ENCODE measurements around the gene ZSCAN23.
A peak's percentile ranks its signal among the peaks of the same experiment; 100 is the strongest.
"Not testable (repeated sequence)": the region's sequence is repeated elsewhere in the genome, so short reads cannot be mapped to it uniquely, and the experiment has no call there.

Gene ZSCAN23

DNA sequence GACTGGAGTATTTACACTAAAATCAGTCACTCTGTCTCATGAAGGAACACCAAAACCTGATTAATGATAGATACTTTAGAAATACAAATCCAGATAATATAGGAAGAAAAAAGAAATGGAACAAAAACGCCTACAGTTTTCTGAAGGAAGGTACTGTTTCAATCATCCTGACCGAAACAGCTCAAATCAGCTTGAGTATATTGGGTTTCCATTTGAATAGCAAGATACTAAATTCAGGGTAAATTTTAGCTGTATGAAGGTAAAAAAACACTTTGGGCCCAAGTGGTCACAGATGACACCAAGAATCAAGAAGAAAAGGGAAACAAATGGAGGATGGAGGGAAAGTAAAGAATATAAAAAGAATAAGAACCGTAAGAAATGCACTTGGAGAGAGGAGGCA lies 6.9 kb downstream of the ZSCAN23 start:
- DNase-seq (ENCODE audit: low spot score): no peak

DNA sequence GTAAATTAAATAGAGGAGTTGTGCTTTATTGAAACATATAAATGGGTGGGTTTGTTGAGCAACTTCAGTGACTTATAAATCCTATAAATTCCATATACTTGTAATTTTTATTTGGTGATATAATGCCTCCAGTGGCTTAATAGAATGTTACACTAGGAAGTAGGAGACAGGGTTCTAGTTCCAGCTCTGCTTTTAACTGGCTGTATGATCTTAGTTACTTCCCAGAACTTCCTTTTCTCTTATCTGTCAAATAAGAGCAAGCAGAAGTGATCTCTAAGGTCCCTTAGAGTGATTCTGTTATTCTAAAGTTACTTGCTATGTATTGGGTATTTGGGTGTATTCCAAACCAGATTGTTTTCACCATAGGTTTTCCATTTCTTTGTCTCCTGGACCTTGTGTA lies 10.2 kb downstream of the ZSCAN23 start:
- no peak for DNase-seq (ENCODE audit: low spot score)

DNA sequence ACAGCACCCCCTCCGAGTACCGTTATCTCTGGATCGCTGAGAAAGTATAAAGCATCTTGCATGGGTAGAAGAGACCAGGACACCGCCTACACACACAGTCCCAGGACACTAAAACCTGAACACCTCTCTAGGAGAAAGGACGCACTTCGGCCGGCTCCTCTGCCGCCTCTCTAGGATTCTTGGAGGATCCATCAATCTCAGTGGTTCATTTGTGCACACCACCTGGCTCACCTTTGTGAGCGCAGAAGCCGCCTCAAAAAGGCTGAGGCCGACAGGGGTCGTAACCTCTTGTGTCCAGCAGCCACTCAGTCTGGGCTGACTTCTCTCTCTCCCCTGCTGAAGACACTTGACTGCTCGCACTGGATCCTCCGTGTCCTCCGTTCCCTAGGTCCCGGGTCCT lies 13.5 kb downstream of the ZSCAN23 start:
- DNase-seq (ENCODE audit: low spot score): no peak

DNA sequence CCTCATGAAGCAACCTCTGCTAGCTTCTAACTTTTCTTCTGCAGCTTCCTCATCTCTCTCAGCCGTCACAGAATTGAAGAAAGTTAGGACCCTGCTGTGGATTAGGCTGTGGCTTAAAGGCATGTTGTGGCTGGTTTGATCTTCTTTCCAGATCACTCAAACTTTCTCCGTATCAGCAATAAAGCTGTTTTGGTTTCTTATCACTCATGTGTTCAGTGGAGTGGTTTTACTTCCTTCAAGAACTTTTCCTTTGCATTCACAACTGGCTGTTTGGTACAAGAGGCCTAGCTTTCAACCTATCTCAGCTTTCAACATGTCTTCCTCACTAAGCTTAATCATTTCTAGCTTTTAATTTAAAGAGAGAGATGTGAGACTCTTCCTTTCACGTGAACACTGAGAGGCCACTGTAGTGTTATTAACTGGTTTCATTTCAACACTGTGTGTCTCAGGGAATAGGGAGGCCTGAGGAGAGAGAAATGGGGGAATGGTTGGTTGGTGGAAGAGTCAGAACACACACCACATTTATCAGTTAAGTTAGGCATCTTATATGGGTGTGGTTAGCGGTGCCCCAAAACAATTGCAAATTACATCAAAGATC lies 17.2 kb downstream of the ZSCAN23 start:
- no peak for DNase-seq (ENCODE audit: low spot score)

DNA sequence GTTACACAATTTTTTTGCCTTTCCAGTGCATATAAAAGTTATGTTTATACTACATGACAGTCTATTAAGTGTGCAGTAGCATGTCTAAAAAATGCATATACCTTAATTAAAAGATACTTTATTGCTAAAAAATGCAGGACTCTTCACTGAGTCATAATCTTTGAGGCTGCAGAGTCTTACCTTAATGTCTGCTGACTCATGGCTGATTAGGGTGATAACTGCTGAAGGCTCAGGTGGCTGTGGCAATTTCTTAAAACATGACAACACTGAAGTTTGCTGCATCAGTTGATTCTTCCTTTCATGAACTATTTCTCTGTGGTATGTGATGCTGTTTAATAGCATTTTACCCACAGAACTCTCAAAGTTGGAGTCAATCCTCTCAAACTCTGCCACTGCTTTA lies 19.1 kb downstream of the ZSCAN23 start:
- no peak for DNase-seq (ENCODE audit: low spot score)

DNA sequence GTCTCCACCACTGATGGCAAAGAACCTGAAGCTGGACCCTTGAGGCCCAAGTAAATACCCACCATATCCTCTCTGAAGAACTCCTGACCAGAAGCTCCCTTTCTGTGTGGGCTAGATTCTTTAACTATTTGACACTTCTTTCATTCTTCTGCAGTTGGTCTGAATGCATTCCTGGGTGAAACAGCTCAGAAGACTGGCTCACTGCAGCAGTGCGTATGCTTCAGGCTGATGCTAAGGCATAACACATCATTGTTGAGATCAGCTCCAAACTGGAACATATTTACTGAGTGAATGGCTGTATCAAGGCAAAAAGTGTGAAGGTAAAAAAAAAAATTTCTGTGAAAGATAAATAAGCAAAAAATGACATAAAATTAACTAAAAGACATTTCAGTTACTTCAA lies 19.7 kb downstream of the ZSCAN23 start:
- no peak for DNase-seq (ENCODE audit: low spot score)

DNA sequence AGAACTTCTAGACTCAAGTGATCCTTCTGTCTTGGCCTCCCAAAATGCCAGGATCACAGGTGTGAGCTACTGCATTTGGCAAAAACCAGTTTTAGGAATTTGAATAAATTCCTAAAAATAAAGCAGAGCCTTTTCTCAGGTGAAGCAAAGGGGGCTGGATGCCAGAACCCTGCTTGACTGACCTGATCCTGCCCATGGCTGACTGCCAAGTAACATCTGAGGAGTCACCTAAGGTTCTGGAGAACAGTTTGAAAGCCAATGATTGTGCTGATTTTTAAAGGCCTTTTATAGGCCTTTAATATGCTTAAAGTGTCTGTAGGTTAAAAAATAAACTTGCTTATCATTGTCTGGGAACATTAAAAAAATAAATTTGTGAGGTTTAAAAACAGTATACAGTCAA lies 29.6 kb downstream of the ZSCAN23 start:
- DNase-seq (ENCODE audit: low spot score): no peak

DNA sequence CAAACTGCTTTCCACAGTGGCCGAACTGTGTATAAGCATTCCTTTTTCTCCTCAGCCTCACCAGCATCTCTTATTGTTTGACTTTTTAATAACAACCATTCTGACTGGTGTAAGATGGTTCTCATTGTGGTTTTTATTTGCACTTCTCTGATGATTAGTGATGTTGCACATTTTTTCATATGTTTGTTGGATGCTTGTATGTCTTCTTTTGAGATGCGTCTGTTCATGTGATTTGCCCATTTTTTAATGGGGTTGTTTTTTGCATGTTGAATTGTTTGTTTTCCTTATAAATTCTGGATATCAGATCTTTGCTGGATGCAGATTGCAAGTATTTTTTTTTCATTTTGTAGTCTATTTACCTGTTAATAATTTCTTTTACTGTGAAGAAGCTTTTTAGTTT lies 32.5 kb downstream of the ZSCAN23 start:
- DNase-seq (ENCODE audit: low spot score): no peak

DNA sequence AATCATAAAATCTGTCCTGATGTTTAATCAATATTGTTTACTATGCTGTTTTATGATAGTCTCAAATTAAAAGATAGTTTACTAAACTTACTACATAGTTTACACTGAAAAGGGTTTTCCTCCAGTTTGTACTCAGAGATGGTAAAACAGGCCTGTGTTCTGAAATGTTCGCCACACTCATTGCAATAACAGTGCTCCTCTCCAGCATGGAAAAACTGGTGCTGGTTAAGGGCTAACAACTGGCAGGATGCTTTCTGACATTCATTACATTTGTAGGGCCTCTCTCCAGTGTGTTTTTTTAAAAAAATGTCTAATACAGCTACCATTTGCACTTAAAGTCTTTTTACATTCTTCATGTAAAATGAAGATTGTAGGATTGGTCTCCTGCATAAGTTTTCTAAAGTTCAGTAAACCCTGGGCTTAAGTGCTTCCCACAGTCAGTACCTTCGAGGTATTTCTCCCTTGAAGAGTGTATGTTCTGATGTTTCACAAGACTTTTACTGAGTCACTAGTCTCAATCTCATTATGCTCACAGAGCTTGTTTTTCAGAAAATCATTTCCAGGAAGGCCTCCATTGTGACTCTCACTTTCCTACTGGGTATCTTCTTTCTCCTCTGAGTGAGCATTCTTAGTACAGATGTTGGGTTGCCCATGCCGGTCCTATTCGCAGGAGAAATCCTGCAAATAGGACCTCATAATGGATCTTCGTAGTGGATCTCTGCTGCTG lies 35.1 kb downstream of the ZSCAN23 start:
- DNase-seq (ENCODE audit: low spot score): no peak

DNA sequence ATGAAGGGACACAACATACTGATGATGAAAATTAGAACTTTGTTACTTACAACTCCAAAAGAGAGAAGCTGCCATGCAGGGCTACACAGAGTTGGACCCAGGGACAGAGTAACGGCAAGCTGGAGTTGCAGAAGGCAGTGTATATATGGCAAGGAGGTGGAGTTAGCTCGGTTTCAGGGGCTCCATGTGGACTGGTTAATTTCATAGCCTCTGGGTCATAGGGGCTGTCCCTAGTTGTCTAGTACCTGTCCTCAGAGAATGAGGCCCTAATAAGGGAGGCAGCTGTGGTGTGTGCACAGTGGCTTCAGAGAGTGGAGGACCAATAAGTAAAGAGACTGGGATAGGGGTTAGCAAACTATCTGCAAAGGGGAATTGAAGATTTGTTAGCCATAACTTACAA lies 35.9 kb downstream of the ZSCAN23 start:
- no peak for DNase-seq (ENCODE audit: low spot score)

DNA sequence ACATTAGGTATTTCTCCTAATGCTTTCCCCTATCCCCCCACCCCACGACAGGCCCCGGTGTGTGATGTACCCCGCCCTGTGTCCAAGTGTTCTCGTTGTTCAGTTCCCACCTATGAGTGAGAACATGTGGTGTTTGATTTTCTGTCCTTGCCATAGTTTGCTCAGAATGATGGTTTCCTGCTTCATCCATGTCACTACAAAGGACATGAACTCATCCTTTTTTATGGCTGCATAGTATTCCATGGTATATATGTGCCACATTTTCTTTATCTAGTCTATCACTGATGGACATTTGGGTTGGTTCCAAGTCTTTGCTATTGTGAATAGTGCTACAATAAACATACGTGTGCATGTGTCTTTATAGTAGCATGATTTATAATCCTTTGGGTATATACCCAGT lies 39.4 kb downstream of the ZSCAN23 start:
- not testable (repeated sequence) for DNase-seq (ENCODE audit: low spot score)

DNA sequence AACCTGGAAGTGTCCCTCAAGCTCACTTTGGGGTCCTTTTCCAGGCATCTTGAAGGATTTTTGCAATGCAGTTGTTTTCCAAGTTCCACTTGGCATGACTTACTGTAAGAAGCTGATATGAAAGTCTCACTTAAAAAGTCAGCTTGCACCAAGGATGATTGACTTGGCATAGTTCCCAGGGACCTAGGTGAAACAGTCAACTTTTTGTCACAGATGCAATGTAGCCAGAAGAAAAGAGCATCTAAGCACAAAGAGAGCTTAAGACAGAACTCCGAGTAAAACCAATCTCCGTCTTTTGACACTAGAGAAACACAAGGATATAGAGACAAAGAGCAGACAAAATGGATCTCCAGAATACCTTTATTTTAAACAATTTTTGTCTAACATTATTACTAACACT lies 41.1 kb downstream of the ZSCAN23 start:
- no peak for DNase-seq (ENCODE audit: low spot score)

DNA sequence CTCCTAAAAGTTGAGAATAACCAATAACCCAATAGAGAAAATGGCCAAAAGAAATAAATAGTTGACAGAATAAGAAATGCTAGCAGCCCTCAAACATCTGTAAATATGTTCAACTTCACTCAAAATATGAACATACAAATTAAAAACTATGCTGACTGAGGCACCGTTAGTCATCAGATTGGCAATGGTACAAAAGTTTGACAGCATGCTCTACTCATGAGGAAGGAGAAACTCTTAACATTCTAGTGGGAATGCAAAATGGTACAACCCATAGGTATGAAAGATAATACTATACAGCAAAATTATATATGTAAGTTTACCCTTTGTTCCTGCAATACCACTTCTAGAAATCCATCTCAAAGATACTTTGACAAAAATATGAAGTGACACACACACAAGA lies 42.1 kb downstream of the ZSCAN23 start:
- no peak for DNase-seq (ENCODE audit: low spot score)

DNA sequence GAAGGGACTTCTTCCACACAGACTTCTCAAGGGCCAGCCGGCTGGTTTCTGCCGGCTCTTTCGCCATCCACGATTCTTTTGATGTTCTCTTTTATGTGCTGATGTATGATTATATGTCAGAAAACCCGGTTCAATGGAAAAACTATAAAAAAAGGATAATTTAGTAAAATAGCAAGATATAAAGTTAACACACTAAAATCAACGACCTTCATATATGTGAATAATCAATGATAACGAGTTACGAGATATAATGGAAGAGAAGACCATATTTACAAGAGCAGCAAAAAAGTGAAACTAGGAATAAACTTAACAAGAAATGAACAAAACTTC lies 43.2 kb downstream of the ZSCAN23 start:
- DNase-seq (ENCODE audit: low spot score): no peak

DNA sequence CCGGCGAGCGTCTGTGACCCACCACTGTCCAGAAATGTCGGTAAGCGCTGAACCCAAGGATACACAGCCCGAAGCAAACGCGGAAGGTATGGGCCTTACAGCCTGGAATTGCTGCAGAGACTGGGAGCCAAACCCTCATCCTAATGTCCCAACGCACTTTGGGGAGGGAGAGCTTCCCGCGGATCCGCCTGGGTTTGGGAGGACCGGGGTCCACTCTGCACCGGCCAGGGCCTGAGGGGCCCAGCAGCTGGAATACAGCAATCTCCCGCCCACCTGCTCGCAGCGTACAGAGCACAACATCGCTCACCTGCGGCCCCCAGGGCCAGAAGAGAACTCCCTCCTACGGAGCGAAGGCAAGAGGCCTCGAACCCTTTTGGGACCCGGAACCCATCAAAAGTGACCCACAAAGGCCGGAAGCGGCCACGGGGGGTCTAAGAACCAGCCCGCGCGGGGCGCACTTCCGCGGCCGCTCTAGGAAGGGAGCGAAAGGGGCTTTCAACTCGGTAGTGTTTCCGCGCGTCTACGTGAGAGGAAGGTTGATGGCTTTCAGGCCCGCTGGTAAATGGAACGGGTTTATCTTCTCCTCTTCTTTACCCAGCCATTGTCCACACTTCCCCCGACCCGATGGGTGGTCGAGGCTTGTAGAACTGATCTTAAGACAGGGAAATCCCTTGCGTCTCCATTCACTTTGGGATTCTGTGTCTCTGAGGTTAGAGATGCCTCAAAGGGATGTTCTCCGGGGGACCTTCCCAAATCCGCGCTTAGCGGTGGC lies 43.8 kb downstream of the ZSCAN23 start, which contains the start of gene ZSCAN12:
Gene ZSCAN12 (minus strand): TSS at position 398 of the 772 bp plus-strand sequence. CDS start 1,342 bp downstream, outside the sequence.
- peak; percentile 87 for DNase-seq (ENCODE audit: low spot score)

DNA sequence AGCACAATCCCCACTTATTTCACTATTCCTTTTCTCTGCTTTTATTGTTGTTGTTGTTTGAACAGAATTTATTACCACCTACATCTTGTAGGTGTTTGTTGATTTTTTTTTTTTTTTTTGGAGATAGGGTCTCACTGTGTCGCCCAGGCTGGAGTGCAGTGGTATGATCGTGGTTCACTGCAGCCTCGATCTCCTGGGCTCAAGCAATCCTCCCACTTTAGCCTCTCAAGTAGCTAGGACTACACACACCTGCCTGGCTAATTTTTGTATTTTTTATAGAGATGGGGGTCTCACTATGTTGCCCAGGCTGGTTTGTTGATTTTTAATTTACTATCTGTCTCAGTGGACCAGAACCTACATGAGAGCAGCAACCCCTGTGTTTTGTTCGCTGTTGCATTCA lies 47.4 kb downstream of the ZSCAN23 start:
- DNase-seq (ENCODE audit: low spot score): no peak

DNA sequence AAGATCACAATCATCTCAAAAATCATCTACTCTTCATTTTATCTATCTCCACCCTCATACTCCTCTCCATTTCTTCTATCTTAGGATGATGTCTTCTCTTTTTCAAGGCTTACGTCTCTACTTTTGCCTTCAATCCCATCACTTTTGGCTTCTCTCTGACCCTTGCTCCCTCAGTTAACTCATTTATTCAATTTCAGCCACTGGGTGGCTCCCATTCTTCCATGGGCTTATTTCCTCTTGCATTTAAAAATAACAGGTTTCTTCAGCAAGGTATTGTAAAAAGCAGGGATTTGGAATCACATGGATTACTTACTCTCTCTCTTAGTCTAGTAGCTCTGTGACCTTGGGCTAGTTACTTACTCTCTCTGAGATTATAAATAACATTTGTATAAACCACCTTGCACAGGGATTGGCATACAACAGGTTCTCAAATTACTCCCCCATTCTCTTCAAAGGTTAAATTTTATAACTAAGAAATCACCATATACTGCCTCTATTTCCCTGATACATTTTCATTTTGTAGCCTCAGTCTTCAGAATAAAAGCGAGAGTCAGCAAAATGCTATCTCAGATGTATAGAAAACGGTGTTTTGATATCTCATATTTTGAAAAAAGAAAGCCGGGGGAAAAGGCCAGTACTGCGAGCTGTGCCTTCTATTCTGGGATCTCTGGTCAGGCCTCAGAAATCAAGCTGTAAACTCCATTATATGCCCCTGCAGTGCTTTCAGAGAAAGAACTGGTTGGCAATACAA lies 49.2 kb downstream of the ZSCAN23 start:
- DNase-seq (ENCODE audit: low spot score): no peak

DNA sequence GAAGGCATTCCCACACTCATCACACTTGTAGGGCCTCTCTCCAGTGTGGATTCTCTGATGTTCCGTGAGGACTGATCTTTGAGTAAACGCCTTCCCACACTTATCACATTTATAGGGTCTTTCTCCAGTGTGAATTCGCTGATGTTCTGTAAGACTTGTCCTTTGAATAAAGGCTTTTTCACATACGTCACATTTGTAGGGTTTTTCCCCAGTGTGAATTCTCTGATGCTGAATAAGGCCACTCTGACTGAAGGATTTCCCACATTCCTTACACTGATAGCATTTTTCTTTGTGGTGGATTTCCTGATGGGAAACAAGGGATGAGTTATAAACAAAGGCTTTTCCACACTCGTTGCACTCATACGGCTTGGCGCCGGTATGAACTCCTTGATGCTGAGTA lies 52.6 kb downstream of the ZSCAN23 start:
- no peak for DNase-seq (ENCODE audit: low spot score)

DNA sequence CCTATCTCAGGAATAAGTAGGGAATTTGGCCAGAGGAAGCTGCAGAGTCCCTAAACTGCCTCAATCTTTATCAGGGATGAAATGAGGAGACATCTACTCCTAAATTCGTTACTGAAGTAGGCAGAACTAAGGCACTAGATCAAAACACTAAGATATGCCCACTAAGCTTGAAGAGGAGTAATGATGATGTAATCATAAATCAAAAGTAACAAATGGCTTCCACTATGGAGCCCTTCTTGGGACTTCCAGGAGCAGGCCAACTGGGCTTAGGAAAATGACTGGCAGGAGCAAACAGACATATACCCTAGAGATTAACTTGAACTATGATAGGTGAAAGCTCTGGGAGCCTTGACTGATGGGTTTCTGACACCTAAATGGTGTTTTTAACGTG lies 59.2 kb downstream of the ZSCAN23 start:
- DNase-seq (ENCODE audit: low spot score): no peak

DNA sequence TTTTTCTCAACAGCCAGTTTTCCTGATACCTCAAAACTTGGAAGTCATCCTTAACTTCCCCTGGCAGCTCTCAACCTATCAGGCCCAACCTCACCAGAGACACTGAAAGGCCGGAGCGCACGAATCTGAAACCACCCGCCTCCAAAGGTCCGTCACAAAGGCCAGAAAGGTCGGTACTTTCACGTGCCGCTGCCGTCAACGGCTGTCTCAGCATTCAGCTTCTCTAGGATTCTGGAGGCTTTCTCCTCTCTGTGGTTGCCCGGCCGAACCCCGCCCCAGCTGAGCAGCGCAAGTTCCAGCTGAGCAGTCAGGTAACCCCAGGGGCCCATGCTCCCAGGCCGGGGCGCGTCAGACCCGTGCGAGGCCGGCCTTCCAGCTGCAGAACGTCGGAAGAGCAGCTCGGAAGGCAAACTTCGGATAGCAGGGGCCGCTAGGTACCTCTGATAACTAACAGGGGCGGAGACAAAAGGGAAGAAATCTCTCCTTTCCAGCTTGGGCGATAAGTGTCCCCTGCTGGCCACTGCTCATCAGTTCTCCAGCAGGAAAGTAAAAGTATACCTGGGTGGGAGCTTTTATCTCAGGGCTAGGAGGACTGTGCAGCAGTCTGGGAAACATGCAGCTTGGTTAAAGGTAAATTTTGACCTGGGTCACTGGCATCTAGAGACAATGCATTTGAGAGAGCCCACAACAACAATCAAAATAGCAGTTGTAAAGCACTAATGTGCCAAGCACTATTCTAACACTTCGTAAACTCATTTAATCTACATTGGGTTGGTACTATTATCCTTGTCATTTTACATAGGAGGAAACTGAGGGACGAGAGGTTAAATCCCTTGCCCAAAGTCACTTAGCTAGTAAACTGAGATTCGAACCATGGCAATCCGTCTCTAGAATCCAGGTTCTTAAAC lies 59.8 kb downstream of the ZSCAN23 start:
- DNase-seq (ENCODE audit: low spot score): peak; percentile 23
